PC-9 (cell line): ENCODE results near the gene LIF. TPM values are rescaled to one million over a fixed set of nuclear protein-coding genes. Genes with fewer than 3 reads are reported as not detected.

ENCODE experiments used
- BruUV-seq: library from RNA; stranded (reverse); fragments of 400-500 nt; replicated peaks from 2 replicates; lab custom pipeline; 2021; lab: Mats Ljungman, UMichigan
- CTCF ChIA-PET: fragments of 300-600 bp; sonication (Branson Sonifier 250); formaldehyde crosslinking; loops from one replicate; lab custom pipeline; 2022; ENCODE audit warnings: antibody characterized with exemption; lab: Charles Lee
- POLR2A ChIA-PET: fragments of 300-600 bp; sonication (Branson Sonifier 250); formaldehyde crosslinking; loops from one replicate; lab custom pipeline; 2022; ENCODE audit warnings: antibody characterized with exemption; ENCODE audit not compliant: unreplicated experiment; lab: Charles Lee
- DNase-seq, 2 experiments: peaks; one replicate each; pipeline versions ENCODE4 v3.0.0 to v3.0.0-alpha.2; 2015 to 2022; ENCODE audit warnings: mixed read lengths in 1 of 2
- H2AFZ ChIP-seq: fragments of 200-600 bp; sonication (generic); 2 replicates; pipeline ENCODE4 v1.8.1; 2017; ENCODE audit warnings: antibody characterized with exemption
- H3F3A ChIP-seq: fragments of 200-600 bp; sonication (generic); 2 replicates; pipeline ENCODE4 v1.8.1; 2017; ENCODE audit warnings: antibody characterized with exemption, mild to moderate bottlenecking, low read depth; ENCODE audit not compliant: insufficient read depth
- H3K27ac ChIP-seq: fragments of 200-600 bp; sonication (generic); 2 replicates; pipeline ENCODE4 v1.6.1; 2016; ENCODE audit warnings: mixed run types
- H3K27me3 ChIP-seq: fragments of 200-600 bp; sonication (generic); 2 replicates; pipeline ENCODE4 v1.6.1; 2016; ENCODE audit warnings: low read depth, mixed run types; ENCODE audit not compliant: insufficient read depth
- H3K36me3 ChIP-seq: fragments of 200-600 bp; sonication (generic); 2 replicates; pipeline ENCODE4 v1.6.1; 2016; ENCODE audit warnings: low read depth, mixed run types
- H3K4me1 ChIP-seq: fragments of 200-600 bp; sonication (generic); replicated peaks from 2 replicates; pipeline ENCODE4 v1.6.1; 2016; ENCODE audit warnings: mixed run types; ENCODE audit not compliant: insufficient read depth
- H3K4me2 ChIP-seq: fragments of 200-600 bp; sonication (generic); 2 replicates; pipeline ENCODE4 v1.6.1; 2017; ENCODE audit warnings: mixed run types
- H3K4me3 ChIP-seq: fragments of 200-600 bp; sonication (generic); 2 replicates; pipeline ENCODE4 v1.6.1; 2016; ENCODE audit warnings: mixed run types
- H3K79me2 ChIP-seq: fragments of 200-600 bp; sonication (generic); 2 replicates; pipeline ENCODE4 v1.6.1; 2017; ENCODE audit warnings: low read depth, mixed run types
- H3K9me2 ChIP-seq: fragments of 200-600 bp; sonication (generic); 2 replicates; pipeline ENCODE4 v1.8.1; 2017; ENCODE audit warnings: mild to moderate bottlenecking; ENCODE audit not compliant: insufficient read depth
- H3K9me3 ChIP-seq: fragments of 200-600 bp; sonication (generic); 2 replicates; pipeline ENCODE4 v1.8.1; 2016; ENCODE audit warnings: low read depth; ENCODE audit not compliant: insufficient read depth
- H4K20me1 ChIP-seq: fragments of 200-600 bp; sonication (generic); 2 replicates; pipeline ENCODE4 v1.8.1; 2017; ENCODE audit not compliant: insufficient read depth
- CTCF ChIP-seq: fragments of 200-600 bp; sonication (generic); conservative IDR thresholded peaks from 2 replicates; pipeline ENCODE4 v1.6.1; 2017; ENCODE audit warnings: mixed run types, antibody characterized with exemption, mild to moderate bottlenecking, moderate library complexity
- EZH2 ChIP-seq: fragments of 200-600 bp; sonication (generic); IDR thresholded peaks from 2 replicates; pipeline ENCODE4 v1.8.0; 2017; ENCODE audit warnings: antibody characterized with exemption, low read depth
- intact Hi-C: fragments of 100-400 bp; cut with micrococcal nuclease; formaldehyde crosslinking; loops from one replicate; pipeline ENCODE4 v1.10.0; 2022; ENCODE audit not compliant: unreplicated experiment
- total RNA-seq: library from RNA; stranded (reverse); gene quantifications from 2 replicates; pipeline ENCODE4 v1.2.3, GENCODE V29; 2021

Gene LIF
- total RNA-seq, 1 experiment from 2014 or later = 17.4 TPM

DNA sequence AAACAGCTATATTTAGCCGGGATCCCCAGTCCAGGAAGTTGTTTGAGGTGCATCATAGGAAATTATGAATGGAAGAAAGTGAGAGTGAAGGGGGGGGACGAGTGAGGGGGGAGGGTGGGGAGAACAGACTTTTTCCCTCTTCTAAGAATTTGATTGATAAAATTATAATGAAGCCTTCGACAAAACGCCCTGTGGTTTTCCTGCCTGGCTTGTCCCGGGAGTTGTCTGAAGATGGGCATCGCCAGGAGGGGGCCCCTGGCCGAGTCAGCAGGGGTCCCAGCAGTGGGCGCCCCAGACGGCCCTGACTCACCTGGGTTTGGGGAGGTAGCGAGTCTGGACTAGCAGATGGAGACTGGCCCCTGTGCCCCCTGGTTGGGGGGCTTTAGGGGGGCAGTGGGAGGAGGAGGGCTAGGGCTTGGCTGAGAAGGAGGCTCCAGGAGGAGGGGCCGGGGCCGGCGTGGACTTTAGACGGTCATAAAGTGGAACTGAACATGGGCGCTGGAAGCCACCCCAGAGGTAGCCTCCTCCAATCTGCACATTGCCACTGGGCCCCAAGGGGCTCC is 336 bp upstream of the LIF start:
- peaks cover 61% of the 10 kb centered on the region for H3K79me2 ChIP-seq
- TF ChIP-seq CTCF = no peak
- TF ChIP-seq EZH2 = no peak
- H2AFZ ChIP-seq = no peak overlapping the region
- peaks cover 62% of the 10 kb centered on the region for H3F3A ChIP-seq
- POLR2A ChIA-PET = no interaction called here
- no peak overlapping the region for H3K4me2 ChIP-seq
- CTCF ChIA-PET = no interaction called here
- no peak for DNase-seq
- peak overlapping the region; percentile 30 for H3K27ac ChIP-seq
- H3K27me3 ChIP-seq = no peaks in the 10 kb centered on the region
- peaks cover 54% of the 10 kb centered on the region for H3K36me3 ChIP-seq
- intact Hi-C loops = no loop called here
- no peak overlapping the region for H3K4me3 ChIP-seq
- BruUV-seq = no TSS peak
- H3K9me3 ChIP-seq = no peaks in the 10 kb centered on the region
- no peaks in the 10 kb centered on the region for H4K20me1 ChIP-seq
- H3K4me1 ChIP-seq = peaks cover 36% of the 10 kb centered on the region
- H3K9me2 ChIP-seq = no peaks in the 10 kb centered on the region

DNA sequence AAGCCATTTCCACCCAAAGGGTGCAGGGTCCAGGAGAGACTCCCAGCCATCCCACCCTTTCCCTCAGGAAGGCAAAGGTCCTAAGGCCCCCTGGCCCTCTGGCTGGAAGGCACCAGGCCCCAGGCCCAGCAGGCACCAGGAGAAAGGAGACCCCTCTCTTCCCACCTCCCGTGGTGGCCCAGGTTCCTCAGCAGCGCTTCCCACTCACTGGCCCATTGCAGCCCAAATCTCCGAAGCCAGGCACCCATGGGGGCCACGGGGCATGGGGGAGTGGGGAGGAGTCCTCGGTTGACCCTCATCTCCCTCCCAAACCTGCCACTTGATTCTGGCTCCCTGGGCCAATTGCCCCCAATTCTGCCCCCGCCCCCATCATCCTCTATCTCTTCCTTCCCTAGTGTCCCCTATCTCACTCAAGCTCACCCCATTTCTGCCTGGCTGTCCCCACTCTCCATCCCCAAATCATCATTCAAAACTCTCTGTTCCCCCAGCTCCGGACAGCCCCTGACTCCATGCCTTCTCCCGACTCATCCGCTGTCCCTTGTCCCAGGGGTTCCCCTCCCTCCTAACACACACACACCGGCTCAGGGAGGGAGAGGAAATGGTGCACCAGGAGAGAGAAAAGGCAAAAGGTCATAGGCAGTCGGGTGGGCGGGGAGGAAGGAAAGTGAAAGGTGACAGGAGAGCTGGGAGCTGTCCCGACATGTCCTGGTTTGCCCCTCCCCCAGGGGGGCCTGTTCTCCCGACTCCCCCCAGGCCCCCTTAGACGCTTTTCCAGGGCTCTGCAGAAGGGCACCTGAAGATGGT is 1.2 kb downstream of the LIF start:
- H3K4me3 ChIP-seq = no peak overlapping the region
- H4K20me1 ChIP-seq = no peaks in the 10 kb centered on the region
- DNase-seq = no peak
- POLR2A ChIA-PET = no interaction called here
- no peak overlapping the region for H3K4me2 ChIP-seq
- CTCF ChIA-PET = no interaction called here
- H3K9me3 ChIP-seq = no peaks in the 10 kb centered on the region
- TF ChIP-seq EZH2 (no peak), CTCF (no peak)
- peaks cover 28% of the 10 kb centered on the region for H3K4me1 ChIP-seq
- H3K9me2 ChIP-seq = no peaks in the 10 kb centered on the region
- intact Hi-C loops = no loop called here
- H3K27me3 ChIP-seq = no peaks in the 10 kb centered on the region
- no peak overlapping the region; the same call in 1 of the 2 replicates for H3K27ac ChIP-seq
- peaks cover 48% of the 10 kb centered on the region for H3K79me2 ChIP-seq
- BruUV-seq = no TSS peak
- H3K36me3 ChIP-seq = peaks cover 53% of the 10 kb centered on the region
- no peak overlapping the region for H2AFZ ChIP-seq
- peaks cover 60% of the 10 kb centered on the region for H3F3A ChIP-seq

DNA sequence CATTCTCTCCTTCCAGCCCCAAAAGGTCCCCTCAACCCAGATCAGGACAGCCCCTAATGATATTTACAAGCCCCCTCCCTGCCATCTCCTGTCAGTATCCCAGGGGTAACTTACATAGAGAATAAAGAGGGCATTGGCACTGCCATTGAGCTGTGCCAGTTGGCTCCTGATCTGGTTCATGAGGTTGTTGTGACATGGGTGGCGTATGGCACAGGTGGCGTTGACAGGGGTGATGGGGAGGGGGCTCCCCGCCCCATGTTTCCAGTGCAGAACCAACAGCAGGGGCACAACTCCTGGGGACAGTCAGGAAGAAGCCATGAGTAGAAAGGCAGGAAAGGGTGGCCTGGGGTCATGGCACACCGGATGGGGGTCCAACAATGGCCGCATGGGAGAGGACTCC is 1.9 kb downstream of the LIF start:
- BruUV-seq = no TSS peak
- Histone ChIP-seq H3K4me2 (no peak overlapping the region), H3K27ac (peak overlapping the region; percentile 37), H3F3A (peaks cover 59% of the 10 kb centered on the region), H3K79me2 (peaks cover 41% of the 10 kb centered on the region), H3K4me1 (peaks cover 26% of the 10 kb centered on the region), H3K9me3 (no peaks in the 10 kb centered on the region), H3K9me2 (no peaks in the 10 kb centered on the region), H2AFZ (no peak overlapping the region), H4K20me1 (no peaks in the 10 kb centered on the region), H3K36me3 (peaks cover 45% of the 10 kb centered on the region), H3K4me3 (no peak overlapping the region), H3K27me3 (no peaks in the 10 kb centered on the region)
- POLR2A ChIA-PET = interaction anchor here (0.5 kb wide), 1 partner anchor 67 kb away, joined by 7 read pairs; no protein-coding TSS in a partner anchor
- TF ChIP-seq CTCF (no peak), EZH2 (no peak)
- intact Hi-C loops = no loop called here
- DNase-seq = no peak
- CTCF ChIA-PET = no interaction called here
